ENCODE results near the gene SLC5A10. TPM values are rescaled to one million over a fixed set of nuclear protein-coding genes. Genes with fewer than 3 reads are reported as not detected.
"Not testable (repeated sequence)": the region's sequence is repeated elsewhere in the genome, so short reads cannot be mapped to it uniquely, and the experiment has no call there.

SLC5A10 gene
- total RNA-seq, 4 donors from 2014 or later = not detected

DNA sequence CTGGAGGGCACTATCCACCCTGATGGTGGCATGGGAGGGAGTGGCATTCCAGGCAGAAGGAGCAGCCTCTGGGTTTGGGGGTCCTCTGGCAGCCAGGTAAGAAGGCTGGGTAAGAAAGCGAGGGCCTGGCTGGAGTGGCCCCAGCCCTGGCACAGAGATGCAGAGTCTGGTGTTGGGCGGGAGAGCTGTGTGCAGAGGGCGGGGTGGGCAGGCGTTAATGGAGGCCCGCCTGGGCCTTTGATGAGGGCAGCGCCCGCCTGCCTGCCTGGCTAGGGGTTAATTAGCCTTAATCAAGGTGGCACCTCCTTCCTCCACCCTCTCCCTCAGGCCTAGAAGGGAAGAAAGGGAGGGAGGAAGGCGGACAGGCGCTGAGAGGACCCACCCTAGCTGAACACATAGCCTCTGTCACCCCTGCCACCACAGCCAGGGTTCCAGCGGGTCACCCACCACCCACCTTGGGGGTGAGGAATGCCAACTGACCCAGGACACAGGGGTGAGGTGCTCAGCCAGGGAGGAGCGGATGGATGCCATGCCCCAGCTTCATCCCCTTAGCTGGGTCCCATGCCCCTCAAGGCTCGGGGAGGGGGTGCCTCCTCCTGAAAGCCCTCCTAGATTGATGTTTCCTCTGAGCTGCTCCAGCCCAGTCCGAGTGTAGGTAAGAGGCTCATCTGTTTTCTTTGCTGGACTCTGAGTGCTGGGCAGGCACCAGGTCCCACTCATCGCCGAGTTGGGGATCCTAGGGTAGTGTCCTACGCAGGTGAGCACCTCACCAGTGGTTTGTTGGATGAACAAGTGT is 66.0 kb downstream of the SLC5A10 start:
- ATAC-seq (ENCODE audit: low FRiP score) (no peak), DNase-seq (ENCODE audit: low spot score) (no peak)
- TF ChIP-seq, protein P1, sequence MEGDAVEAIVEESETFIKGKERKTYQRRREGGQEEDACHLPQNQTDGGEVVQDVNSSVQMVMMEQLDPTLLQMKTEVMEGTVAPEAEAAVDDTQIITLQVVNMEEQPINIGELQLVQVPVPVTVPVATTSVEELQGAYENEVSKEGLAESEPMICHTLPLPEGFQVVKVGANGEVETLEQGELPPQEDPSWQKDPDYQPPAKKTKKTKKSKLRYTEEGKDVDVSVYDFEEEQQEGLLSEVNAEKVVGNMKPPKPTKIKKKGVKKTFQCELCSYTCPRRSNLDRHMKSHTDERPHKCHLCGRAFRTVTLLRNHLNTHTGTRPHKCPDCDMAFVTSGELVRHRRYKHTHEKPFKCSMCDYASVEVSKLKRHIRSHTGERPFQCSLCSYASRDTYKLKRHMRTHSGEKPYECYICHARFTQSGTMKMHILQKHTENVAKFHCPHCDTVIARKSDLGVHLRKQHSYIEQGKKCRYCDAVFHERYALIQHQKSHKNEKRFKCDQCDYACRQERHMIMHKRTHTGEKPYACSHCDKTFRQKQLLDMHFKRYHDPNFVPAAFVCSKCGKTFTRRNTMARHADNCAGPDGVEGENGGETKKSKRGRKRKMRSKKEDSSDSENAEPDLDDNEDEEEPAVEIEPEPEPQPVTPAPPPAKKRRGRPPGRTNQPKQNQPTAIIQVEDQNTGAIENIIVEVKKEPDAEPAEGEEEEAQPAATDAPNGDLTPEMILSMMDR (IDR thresholded peaks at IDR 0.05) = no peak

DNA sequence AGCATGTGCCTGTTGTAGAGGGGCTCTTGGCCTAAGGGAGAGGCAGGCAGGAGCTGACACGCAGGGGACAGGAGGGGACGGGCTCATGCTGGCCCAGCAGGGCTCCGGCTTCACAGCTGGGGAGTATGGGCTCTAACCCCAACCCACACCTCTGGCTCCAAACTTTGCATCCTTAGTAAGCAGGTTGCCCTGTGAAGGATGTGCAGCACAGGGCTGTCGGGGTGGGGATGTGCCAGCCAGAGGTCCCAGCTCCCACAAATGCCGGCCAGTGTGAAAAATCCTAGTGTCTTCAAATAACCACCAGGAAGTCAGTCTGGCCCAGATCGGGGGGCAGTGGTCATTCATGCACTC is 66.6 kb downstream of the SLC5A10 start:
- ATAC-seq (ENCODE audit: low FRiP score) (no peak), DNase-seq (ENCODE audit: low spot score) (no peak)
- TF ChIP-seq, protein P1 (IDR thresholded peaks at IDR 0.05) = no peak

DNA sequence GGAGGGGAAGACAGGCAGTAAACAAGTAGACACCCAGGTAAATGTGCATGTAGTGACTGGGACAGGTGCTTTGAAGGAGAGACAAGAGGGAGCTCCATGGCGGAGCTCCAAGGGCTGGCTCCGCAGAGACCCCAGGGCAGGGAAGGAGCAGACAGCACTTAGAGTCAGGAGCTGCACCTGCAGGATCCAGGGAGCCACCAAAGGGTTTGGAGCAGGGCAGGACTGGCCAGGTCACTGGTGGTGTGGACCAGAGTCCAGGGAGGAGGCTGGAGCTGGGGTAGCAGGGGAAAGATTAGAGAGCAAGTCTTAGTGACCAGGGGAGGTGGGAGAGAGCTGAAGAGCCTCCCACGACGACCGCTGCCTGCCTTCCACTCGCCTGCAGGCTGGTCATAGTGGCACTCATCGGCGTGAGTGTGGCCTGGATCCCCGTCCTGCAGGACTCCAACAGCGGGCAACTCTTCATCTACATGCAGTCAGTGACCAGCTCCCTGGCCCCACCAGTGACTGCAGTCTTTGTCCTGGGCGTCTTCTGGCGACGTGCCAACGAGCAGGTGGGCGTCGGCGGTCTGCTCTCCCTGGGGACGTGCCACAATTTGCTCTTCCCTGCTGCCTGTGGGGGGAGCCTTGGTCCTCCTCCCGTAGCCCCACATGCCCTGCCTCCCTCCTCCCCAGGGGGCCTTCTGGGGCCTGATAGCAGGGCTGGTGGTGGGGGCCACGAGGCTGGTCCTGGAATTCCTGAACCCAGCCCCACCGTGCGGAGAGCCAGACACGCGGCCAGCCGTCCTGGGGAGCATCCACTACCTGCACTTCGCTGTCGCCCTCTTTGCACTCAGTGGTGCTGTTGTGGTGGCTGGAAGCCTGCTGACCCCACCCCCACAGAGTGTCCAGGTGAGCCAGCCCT is 67.3 kb downstream of the SLC5A10 start:
- TF ChIP-seq, protein P1 (IDR thresholded peaks at IDR 0.05) = no peak
- ATAC-seq (ENCODE audit: low FRiP score) (no peak), DNase-seq (ENCODE audit: low spot score) (no peak)

DNA sequence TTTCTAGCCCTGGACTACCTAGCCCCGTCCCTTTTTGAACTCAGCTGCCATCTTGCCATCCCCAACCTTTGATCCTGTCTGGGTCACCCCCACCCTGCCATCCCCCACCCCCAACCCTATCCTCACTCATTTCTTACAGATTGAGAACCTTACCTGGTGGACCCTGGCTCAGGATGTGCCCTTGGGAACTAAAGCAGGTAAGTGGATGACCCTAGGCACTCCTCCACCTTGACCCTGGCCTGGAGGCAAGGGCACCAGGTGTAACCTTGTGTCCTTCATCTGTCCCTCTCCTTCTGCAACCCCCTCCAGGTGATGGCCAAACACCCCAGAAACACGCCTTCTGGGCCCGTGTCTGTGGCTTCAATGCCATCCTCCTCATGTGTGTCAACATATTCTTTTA is 68.1 kb downstream of the SLC5A10 start:
- TF ChIP-seq, protein P1 (IDR thresholded peaks at IDR 0.05) = no peak
- ATAC-seq (ENCODE audit: low FRiP score) = no peak
- no peak for DNase-seq (ENCODE audit: low spot score)

DNA sequence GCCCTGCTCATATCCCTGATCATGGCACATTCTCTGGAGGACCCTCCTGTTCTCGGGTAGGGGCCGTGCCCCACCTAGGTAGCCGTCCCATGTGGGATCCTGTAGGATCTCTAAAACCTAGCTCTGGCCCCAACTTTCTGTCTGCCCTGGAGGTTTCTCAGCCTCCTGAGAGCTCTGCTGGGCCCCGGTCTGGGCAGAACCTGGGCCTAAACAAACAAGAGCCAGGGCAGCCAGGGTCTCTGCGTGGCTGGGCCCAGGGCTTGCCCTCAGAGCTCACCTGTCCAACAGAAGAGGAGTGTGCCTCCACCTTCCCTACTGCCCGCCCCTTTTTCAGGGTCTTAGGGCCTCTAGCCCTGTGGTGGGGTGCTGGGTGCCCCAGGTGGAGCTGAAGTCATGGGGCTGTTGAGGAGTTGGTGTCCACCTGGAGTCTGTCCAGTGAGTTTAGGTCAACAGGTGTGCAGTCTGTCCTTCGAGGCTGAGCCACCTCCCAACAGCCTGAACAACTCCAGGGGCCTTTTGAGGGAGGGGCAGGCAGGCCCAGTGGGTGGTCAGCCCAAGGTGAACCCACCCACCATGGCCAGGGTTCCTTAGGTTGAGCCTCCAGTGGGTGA is 69.2 kb downstream of the SLC5A10 start:
- DNase-seq (ENCODE audit: low spot score); ATAC-seq (ENCODE audit: low FRiP score): not testable (repeated sequence)

DNA sequence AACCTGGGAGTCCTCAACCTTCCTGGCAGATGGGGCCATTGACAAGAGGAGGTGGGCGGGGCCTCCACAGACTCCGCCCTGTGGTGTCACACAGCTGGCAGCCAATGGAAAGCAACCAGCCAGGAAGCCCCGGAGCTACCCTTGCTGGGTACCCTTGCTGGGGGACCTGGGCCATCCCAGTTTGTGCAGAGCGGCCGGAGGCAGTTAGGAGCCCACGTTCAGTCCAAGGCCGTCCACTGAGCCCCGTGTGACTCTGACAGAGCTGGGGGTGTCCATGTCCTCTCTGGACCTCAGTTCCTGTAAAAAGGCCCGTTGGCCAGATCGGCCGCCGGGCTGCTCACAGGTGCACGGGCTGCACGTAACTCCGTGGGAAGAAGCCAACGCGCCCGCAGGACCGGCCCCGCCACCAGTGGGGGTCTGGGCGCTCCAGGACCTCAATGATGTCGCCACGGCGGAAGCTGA is 69.7 kb downstream of the SLC5A10 start:
- peak; percentile 34 for ATAC-seq (ENCODE audit: low FRiP score)
- TF ChIP-seq, protein P1 (IDR thresholded peaks at IDR 0.05) = no peak

DNA sequence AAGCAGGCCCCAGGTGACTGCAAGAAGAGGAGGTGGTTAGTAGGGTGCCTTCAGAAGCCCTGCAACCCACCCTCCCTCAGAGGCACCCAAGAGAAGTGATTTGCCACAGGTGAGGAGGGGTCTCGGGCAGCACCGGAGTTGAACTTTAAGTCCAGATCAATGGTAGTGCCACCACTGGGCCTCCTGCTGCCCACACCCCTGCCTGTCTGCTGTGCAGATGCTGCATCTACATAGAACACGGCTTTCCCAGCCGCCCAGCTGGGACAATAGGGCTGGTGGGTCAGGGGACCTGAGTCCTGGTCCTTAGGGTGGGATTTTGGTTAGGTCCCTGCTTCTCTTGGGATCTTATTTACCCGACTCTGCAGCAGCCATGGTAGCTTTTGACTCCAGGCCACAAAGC is 70.2 kb downstream of the SLC5A10 start:
- DNase-seq (ENCODE audit: low spot score) (no peak), ATAC-seq (ENCODE audit: low FRiP score) (no peak)
- TF ChIP-seq, protein P1 (IDR thresholded peaks at IDR 0.05) = no peak

More for the DNA sequence above, 69.7 kb downstream of the SLC5A10 start:
- DNase-seq (ENCODE audit: low spot score) = no peak

All from omental fat pad (tissue), 4 donors.